EH (cell line): ENCODE measurements around the gene GLDC.
"Not testable (repeated sequence)": the region's sequence is repeated elsewhere in the genome, so short reads cannot be mapped to it uniquely, and the experiment has no call there.

Experiments used
- DNase-seq: peaks from one replicate; pipeline ENCODE4 v3.0.0-alpha.2; 2015; ENCODE audit warnings: low read depth

Gene GLDC

DNA sequence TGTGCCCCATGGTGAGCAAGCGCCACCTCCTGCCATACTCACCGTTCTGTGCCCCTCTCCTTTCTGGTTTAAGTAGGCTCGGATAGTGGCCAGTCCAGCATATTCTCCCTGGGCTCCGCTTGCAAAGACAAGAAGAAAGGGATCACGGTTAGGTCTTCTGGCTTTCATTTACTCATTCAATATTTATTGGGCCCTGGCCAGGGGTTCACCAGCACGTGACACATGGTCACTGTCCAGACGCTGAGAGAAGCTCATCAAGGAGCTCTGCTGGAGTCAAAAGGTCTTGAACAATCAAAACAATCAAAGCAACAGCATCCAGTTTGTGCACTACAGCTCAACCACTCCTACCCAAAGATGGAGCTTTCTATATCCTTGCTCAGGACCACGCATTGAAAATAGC lies 80.2 kb downstream of the GLDC start:
- DNase-seq, result no peak

DNA sequence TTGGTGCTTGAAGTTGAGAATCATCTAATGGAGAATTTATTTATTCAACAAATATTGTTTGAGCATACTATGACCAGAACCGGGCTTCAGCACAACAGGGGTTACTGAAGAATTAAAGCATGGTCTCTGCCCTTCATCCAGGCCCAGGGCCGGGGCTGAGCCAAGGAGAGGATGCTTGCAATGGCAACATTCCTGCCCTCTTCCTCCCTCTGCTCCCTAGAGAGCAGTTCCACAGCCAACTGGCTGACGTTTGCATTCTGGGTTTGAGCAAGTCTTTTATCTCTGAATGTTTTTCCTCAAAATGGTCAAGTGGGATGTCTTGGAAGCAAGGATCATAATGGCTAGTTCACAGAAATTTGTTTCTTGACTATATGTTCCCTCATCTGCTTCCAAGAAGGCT lies 80.7 kb downstream of the GLDC start:
- DNase-seq, result peak; percentile 19

DNA sequence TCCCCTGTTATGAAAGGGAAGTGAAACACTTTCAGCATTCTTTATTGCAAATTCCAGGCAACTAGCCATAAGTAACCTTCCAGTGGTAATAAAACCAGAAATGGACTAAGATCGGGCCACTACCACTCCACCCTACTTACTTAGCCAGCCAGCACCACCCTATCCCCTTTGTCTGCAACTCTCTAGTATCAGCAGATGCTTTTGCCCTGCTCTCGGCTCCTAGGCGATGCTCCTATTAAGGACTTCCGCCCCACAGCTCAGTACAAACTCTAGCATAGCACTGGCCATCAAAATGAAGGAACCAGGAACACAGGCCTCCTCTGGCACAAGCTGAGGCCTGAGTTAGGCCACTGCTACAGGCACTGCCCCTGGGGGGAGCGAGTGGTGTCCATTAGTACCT lies 81.2 kb downstream of the GLDC start:
- peak; percentile 46 for DNase-seq

DNA sequence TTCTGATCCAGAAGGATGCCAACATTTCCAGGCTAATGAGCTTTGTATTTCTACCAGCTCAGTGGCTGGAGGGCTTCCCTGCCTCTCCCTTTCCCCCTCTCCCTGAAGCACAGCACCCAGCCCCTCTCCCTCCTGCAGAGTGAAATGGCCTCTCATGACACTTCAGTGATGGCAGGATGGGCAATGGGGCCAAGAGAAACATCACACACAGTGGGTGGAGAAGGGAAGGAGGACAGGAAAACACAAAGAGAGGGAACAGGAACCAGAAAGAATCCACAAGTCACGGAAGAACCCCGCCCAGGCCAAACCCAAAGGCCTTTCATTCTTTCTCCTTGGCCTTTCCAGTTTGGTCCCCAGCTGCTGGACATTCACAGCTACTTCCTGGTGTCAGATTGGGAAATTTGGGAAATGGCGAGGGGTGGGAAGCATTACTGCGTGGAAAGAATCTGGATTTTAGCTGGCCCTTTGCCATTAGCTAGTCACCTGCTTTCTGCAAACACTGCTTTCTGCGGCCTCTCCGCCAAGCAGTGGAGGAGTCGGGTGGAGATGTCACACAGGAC lies 82.6 kb downstream of the GLDC start:
- DNase-seq, result no peak

DNA sequence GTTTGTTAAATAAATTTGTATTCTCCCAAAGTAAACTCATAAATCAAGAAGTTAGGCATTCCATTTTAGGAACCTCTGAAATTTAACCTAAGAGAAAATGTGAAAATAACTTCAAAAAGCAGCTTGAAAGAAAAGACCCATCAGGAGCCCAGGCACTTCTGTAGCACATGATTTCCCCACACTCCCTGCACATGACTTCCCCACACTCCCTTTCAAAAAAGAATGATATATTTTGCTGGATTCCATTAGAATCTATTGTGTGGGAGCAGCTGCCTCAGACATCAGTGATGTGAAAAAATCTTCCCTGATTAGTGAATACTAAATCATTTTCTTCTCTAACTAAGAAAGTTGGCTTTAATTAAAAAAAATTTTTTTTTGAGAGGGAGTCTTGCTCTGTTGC lies 83.3 kb downstream of the GLDC start:
- DNase-seq, result no peak

DNA sequence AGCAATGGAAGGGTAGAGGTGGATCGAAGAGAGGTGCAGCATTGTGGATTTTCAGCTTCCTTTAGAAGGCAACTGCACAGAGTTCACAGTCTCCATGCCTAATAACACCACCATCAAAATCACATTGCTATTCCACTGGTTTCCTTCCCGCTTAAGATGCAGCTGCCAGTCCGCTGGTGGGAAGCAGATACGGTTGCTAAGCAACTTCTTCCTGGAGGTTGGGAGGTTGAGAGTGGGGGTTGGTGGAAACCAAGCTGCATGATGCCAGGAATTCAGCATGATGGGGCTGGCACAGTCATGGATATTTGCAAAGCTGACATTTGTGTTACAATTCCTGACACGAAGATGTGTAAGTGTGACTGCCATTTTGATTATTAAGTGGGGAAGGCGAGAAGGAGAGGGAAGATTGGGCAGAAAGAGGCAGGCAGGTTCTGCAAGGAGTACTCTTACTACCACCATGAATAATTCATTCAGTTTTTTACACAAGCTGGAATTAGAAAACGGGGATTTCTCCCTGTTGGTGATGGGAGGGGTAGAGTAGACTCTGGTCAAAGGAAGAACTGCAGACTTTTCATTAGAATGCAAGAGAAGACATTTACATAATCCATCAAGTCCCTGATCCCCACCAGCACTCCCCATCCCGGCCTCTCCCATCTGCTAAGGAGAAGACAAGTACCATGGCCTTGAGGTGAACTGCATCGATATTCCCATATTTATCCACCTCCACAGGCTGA lies 87.5 kb downstream of the GLDC start:
- DNase-seq, result no peak

DNA sequence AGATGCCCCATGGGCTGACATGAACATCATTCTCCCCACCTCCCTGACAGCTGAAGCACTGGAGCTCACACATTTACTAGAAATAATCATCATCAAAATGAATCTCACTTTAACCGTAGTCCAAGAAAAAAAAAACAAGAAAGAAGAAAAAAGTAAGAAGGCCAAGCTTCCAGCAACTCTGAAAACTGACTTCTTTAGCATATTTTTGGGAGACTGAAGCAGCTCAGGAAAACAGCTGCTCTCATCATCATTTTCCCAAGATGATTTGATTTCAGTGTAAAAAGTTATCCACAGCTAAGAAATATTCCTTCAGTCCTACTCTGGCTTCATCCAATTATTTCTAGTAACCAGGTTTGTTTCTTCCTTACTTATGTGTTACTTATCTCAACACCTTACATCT lies 91.7 kb downstream of the GLDC start:
- no peak for DNase-seq

DNA sequence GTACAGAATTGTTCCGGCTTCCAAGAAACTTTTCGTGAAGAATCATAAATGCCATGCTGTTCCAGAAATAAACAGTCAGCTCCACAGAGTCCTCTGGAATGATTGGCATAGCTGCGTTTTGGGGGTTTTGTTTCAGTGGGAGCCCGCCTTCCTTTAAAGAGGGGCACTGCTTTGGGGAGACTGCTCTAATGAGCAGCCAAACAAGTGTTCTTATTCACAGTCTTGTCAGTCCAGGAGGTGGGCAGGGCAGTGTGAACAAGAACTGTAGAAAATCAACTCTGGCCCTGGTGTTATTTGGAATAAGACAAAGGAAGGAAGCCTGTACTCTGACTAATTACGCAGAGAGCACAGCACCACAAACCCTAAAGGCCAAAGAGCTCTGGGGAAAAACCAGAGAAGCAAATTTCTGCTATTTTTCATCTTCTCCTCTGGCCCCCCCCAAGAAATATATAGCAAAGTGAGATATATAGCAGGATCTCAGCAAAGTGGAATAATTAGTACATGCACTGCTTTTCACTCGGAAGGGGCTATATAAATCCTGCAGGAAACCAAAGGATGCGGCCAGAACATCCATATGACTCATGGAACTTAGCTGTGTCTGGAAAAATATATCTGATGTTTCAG lies 92.9 kb downstream of the GLDC start:
- peak; percentile 59 for DNase-seq

DNA sequence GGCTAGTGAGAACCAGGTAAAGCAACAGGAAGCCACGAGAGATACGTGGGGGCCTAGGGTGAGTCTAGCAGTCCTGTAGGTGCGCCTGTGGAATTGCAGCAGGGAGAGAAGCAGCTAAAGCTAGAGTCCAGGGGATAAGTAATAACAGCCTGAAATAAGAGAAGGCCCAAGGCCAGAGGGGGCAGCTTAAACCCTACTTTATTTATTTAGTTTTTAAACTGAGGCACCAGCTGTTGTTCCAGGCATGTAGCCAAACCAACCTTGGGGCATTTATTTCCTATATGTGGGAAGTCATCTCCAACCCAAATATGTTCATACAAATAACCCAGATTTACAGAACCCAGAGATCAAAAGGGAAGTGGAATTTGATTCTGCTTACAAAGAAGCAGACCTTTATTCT lies 93.5 kb downstream of the GLDC start:
- DNase-seq, result peak; percentile 68

DNA sequence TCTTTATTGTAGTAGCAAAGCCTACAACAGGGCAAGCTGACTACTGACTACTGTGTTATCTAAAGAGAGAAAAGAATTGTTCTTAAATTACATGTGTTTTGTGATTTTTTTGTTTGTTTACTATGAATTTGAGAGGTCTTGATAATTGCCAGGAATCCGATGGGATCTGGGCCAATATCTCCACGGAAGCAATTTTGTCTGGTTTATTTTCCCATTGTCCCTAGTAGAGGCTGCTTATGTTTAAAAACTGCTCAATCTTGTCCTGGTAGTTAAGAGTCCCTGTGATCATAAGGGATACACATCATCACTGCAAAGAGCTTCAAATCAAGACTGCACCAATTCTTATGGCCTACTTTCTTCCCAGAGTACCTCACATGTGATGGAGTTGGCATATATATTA lies 94.4 kb downstream of the GLDC start:
- DNase-seq, result no peak

DNA sequence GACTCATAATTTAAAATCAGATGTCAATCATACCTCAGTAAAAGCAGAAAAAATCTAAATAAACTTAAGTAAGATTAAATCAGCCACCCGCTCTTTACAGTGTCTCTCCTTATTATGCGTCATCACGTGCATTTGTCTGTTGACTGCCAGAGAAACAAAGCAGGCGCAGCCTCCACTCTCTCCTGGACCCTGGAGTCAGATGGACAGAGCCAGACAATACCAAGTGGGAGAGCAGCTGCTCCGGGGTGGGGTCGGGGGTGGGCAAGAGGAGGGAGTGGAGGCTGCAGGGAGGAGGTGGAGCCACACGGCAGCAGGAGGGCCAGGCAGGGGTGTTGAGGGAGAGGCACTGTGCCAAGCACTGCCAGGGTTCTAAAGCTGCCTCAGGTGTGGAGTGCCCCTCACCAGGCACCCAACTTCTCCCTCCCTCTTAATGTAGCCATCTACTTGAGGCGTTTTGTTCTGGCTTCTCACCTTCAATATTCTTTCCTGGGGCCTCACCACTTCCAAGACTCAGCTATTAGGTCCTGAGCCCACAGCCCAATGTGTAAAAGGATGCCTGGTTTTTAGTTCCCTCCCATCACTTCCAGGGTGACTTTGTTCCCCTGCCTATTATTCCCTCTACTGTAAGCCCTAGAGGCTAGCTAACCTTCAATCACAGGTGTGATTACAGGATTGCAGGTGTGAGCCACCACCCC lies 96.3 kb downstream of the GLDC start:
- DNase-seq, result no peak

DNA sequence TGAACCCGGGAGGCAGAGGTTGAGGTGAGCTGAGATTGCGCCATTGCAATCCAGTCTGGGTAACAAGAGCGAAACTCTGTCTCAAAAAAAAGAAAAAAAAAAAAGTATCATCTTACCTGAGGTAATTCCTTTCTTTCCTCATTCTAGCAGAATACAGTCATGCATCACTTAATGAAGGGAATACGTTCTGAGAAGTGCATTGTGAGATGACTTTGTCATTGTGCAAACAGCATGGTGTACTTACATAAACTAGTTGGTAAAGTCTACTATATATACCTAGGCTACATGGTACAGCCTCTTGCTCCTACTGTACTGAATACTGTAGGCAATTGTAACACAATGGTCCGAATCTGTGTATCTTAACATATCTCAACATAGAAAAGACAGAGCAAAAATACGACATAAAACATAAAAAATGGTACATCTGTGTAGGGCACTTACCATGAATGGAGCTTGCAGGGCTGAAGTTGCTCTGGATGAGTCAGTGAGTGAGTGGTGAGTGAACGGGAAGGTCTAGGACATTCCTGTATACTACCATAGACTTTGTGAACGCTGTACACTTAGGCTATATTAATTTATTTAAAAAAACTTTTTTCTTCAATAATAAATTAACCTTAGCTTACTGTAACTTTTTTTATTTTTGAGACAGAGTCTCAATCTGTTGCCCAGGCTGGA lies 100.4 kb downstream of the GLDC start:
- no peak for DNase-seq

DNA sequence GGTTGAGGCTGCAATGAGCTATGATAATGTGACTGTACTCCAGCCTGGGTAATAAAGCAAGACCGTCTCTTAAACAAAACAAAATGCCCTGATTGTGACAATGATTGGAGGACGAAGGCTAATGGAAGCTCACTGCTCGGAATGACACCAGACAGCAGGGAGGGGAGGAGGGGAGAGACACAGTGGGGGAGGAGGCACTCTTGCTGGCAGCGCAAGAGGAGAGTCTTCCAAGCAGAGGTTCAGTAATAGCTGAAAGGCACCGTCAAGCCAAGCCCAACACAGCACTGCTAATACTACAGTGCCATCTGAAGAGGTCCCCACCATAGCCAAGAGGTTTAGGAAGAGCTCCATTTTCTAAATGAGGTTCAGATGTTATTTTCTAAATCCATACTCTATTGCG lies 102.3 kb downstream of the GLDC start:
- no peak for DNase-seq

DNA sequence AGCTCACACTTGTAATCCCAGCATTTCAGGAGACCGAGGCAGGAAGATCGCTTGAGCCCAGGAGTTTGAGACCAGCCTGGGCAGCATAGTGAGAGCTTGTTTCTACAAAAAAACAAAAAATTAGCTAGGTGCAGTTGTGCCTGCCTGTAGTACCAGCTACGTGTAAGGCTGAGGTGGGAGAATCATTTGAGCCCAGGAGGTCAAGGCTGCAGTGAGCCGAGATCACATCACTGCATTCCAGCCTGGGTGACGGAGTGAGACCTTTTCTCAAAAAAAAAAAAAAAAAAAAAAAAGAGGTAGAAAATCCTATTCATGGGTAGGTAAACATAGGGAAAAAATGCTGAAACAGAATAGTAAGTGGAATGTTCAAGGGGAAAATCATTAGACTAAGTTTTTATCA lies 102.9 kb downstream of the GLDC start:
- DNase-seq, result not testable (repeated sequence)

DNA sequence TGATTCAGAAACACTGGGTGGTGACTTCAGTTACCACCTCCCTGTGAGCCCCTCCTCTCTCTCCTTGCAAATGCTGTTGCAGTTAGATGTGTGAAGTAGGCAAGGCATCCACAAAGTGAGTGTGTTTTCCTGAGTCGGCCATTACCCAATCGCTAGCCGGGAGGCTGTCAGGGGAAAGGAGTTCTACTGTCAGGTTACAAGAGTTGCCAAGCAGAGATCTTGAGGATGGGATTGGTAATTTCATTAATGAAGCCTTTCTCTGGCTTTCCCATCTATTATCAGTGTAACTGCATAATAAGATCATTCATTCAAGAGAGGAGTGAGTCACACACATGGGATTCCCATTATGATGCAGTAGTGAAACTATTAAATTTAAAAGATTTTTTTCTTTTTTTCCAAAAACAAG lies 106.9 kb downstream of the GLDC start:
- DNase-seq, result peak; percentile 20

DNA sequence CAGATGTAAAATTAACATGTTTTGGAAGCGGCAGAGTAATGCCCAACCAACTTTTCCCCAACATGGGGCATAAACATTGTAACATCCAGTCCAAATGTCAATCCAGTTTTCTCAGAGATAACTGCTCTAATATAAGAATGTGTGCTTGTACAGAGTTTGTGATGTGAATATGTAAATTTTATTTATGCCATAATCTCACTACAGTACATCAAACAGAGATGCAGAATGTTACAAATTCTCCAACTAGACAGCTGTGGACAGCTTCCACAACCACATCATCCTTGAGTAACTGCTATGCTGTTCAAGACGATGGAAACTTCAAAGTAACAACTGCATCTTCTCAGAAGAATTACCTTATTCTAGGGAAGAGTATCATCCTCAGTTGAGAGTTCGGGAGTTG lies 109.9 kb downstream of the GLDC start:
- DNase-seq, result no peak

DNA sequence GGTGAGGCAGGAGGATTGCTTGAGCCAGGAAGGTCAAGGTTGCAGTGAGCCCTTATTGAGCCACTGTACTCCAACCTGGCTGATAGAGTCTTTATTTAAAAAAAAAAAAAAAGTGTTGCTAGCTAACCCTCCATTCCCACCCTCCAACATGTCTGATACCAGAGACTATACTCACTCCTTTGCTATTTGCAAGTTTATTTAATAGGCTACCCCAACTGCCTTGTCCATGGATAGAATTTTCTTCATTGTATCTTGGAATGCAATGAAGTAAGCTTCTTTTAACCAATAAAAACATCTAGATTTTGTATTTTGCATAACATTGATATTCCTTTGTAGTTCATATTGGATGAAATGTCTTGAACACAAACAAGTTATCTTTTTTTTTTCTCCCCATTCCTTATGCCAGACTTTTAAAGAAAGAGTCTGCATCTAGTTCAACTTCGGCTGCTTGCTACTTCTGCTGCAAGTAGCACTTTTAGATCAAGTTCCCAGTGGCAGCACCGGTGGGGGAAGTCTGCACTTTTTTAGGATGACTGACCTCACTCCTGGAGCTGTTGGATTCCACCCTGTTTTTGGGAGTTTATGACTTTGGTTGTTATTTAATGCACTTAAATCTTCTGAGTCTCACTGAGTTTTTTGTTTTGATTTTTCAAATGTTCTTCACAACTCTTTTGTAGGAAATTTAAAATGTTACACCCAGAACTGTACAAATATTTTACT lies 120.0 kb downstream of the GLDC start:
- peak; percentile 78 for DNase-seq

DNA sequence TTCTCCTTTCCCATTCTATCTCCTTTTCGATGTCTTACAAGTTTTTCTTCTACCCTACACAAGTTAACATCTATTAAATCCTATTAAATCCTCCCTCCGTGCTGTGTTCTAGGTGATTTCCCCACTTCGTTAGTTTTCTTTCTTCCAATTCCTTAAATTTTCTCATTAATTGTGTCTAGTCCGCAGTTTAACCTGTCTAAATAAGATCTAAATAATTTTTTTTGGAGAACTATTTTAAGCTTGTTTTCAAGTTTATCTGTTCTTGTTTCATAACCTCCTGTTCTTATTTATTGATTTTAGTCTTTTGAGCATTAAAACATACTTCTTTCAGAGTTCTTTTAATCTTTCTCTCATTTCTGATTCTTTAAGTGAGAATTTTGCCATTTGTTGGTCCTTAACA lies 123.3 kb downstream of the GLDC start:
- DNase-seq, result no peak

DNA sequence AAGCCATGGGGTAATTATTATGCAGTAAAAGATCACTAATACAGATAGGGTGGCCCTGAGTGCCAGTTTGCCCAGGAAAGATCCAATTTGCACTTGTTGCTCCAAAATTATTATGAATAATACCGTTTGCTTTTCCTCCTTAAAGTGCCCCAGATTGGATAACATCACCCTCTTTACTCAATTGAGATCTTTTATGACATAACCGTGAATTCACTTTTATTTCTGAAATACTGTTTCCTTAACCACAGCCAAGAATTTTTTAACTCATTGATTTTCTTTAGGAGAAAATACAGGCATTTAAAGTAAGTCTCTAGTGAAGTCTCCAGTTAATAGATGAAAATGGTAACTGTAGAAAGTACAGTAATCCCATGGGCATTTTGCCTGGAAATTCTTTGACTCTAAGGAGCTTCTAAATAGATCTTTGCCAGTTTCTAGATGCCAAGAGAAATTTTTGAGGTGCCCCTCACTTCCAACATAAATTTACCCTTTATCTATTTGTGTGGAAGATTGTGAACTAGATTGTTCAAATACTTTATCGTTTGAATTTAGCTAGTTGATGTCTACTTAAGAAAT lies 133.4 kb downstream of the GLDC start:
- peak; percentile 46 for DNase-seq

DNA sequence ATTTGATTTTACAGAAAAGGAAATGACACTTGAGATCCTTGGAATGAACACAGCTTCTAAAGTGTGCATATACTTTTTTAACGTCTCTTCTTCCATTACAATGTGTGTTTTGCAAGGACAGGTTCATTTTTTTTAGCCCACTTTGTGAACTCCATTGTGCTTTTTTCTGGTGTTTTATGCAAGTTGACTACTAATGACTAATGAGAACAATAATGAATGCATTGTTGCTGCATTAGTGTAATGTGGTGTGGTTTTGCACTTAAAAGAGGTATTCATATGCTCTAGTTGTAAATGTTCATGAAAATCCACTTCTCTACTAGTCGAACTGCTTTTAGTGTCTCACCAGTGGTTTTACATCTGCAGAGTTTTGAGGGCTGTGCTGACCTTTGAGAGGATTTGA lies 139.0 kb downstream of the GLDC start:
- peak; percentile 62 for DNase-seq

DNA sequence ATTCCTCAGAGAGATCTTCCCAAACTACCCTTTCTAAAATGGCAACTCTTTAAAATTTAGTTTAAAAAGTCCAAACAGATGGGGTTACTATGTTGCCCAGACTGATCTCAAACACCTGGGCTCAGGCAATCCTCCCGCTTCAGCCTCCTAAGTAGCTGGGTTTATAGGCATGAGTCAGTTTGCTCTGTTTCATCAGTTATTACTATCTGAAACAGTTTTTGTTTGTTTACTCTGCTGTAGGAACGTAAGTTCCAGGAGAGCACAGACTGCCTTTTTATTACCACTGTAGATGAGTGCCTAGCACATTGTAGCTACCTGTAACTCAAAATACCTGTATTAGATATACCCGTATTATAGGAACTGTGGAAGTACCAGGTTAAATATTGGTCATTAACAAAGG lies 143.1 kb downstream of the GLDC start:
- DNase-seq, result peak; percentile 24
